Measurements from ENCODE around the gene AMBP. TPM values are rescaled to one million over a fixed set of nuclear protein-coding genes. Genes with fewer than 3 reads are reported as not detected.

AMBP gene
- total RNA-seq, 5 donors from 2014 or later (not counting 1 experiment from before 2014, with no cell fraction given), result 2.2 to 3.3 (median 3.0) TPM; not detected in 2

- H3K4me3 ChIP-seq (ENCODE audit: control insufficient read depth in 1 of 2, extremely low read depth in 1 of 2, low read length in 1 of 2), result no peak overlapping the region
- H3K27ac ChIP-seq (ENCODE audit: low read length), result no peak overlapping the region
- H3K36me3 ChIP-seq (ENCODE audit: control insufficient read depth in 2 of 2, extremely low read depth in 1 of 2, insufficient read depth in 1 of 2, low read length in 1 of 2), result no peaks in the 10 kb centered on the region
- Mint-ChIP-seq H3K36me3 (no peaks in the 10 kb centered on the region), H3K9me3 (no peaks in the 10 kb centered on the region), H3K27ac (no peak overlapping the region), H3K4me3 (no peak overlapping the region), H3K27me3 (peaks cover 16 to 19% of the 10 kb centered on the region in 2 donors), H3K4me1 (no peaks in the 10 kb centered on the region)
- ChIA-PET POLR2A (no interaction called here), CTCF (no interaction called here)
- H3K4me1 ChIP-seq (ENCODE audit: control insufficient read depth in 1 of 2, extremely low read depth in 1 of 2, insufficient read depth in 2 of 2, low read length in 2 of 2), result no peaks in the 10 kb centered on the region
- DNase-seq, result no peak
- H3K9me3 ChIP-seq, result no peaks in the 10 kb centered on the region
- ATAC-seq (replicated peaks in 1 of 4), result no peak
- WGBS (ENCODE audit: insufficient coverage), result 77% methylated on average over 2 of the region's 8 CpGs
- peaks cover 0 to 19% of the 10 kb centered on the region in 2 experiments for H3K27me3 ChIP-seq (replicated peaks in 1 of 2; ENCODE audit: control insufficient read depth in 2 of 2, extremely low read depth in 1 of 2, insufficient read depth in 2 of 2, low read length in 1 of 2)
Observed at GRCh38 chr9:114059047-114059803, 18.9 kb downstream of the AMBP start.

- DNase-seq (no peak), ATAC-seq (replicated peaks in 1 of 4) (no peak)
- Mint-ChIP-seq H3K4me3 (no peak overlapping the region), H3K9me3 (no peaks in the 10 kb centered on the region), H3K36me3 (no peaks in the 10 kb centered on the region), H3K4me1 (no peaks in the 10 kb centered on the region), H3K27ac (no peak overlapping the region), H3K27me3 (peaks cover 16 to 18% of the 10 kb centered on the region in 2 donors)
- Histone ChIP-seq H3K36me3 (ENCODE audit: control insufficient read depth in 2 of 2, extremely low read depth in 1 of 2, insufficient read depth in 1 of 2, low read length in 1 of 2) (no peaks in the 10 kb centered on the region), H3K27ac (ENCODE audit: low read length) (no peak overlapping the region), H3K9me3 (no peaks in the 10 kb centered on the region), H3K4me1 (ENCODE audit: control insufficient read depth in 1 of 2, extremely low read depth in 1 of 2, insufficient read depth in 2 of 2, low read length in 2 of 2) (no peaks in the 10 kb centered on the region), H3K4me3 (ENCODE audit: control insufficient read depth in 1 of 2, extremely low read depth in 1 of 2, low read length in 1 of 2) (no peak overlapping the region), H3K27me3 (replicated peaks in 1 of 2; ENCODE audit: control insufficient read depth in 2 of 2, extremely low read depth in 1 of 2, insufficient read depth in 2 of 2, low read length in 1 of 2) (peaks cover 0 to 19% of the 10 kb centered on the region in 2 experiments)
- ChIA-PET POLR2A (no interaction called here), CTCF (no interaction called here)
- 100% methylated on average over 1 of the region's 4 CpGs for WGBS (ENCODE audit: insufficient coverage)
Observed at GRCh38 chr9:114058688-114059046, 19.4 kb downstream of the AMBP start.

- Mint-ChIP-seq H3K36me3 (no peaks in the 10 kb centered on the region), H3K4me3 (no peak overlapping the region), H3K27me3 (peaks cover 6 to 9% of the 10 kb centered on the region in 2 donors), H3K27ac (no peak overlapping the region), H3K9me3 (no peaks in the 10 kb centered on the region), H3K4me1 (no peaks in the 10 kb centered on the region)
- Histone ChIP-seq H3K4me3 (ENCODE audit: control insufficient read depth in 1 of 2, extremely low read depth in 1 of 2, low read length in 1 of 2) (no peak overlapping the region), H3K9me3 (no peaks in the 10 kb centered on the region), H3K36me3 (ENCODE audit: control insufficient read depth in 2 of 2, extremely low read depth in 1 of 2, insufficient read depth in 1 of 2, low read length in 1 of 2) (no peaks in the 10 kb centered on the region), H3K4me1 (ENCODE audit: control insufficient read depth in 1 of 2, extremely low read depth in 1 of 2, insufficient read depth in 2 of 2, low read length in 2 of 2) (no peaks in the 10 kb centered on the region), H3K27ac (ENCODE audit: low read length) (no peak overlapping the region), H3K27me3 (replicated peaks in 1 of 2; ENCODE audit: control insufficient read depth in 2 of 2, extremely low read depth in 1 of 2, insufficient read depth in 2 of 2, low read length in 1 of 2) (peaks cover 0 to 13% of the 10 kb centered on the region in 2 experiments)
- CTCF ChIA-PET, result no interaction called here
- POLR2A ChIA-PET, result no interaction called here
- 17% methylated on average over 1 of the region's 7 CpGs for WGBS (ENCODE audit: insufficient coverage)
- no peak for ATAC-seq (replicated peaks in 1 of 4)
- DNase-seq, result no peak
Observed at GRCh38 chr9:114057161-114057885, 20.8 kb downstream of the AMBP start.

GRCh38 chr9:114056527-114056926, 21.6 kb downstream of the AMBP start:
- no peak for DNase-seq
- 86% methylated on average over 2 of the region's 5 CpGs for whole genome bisulfite sequencing (ENCODE audit: insufficient coverage)
- H3K27ac Mint-ChIP-seq, result no peak overlapping the region
- CTCF ChIA-PET, result no interaction called here
- no peaks in the 10 kb centered on the region for H3K4me1 Mint-ChIP-seq
- peaks cover 0 to 2% of the 10 kb centered on the region in 2 donors for H3K27me3 Mint-ChIP-seq
- Histone ChIP-seq H3K4me3 (ENCODE audit: control insufficient read depth in 1 of 2, extremely low read depth in 1 of 2, low read length in 1 of 2) (no peak overlapping the region), H3K4me1 (ENCODE audit: control insufficient read depth in 1 of 2, extremely low read depth in 1 of 2, insufficient read depth in 2 of 2, low read length in 2 of 2) (no peaks in the 10 kb centered on the region), H3K36me3 (ENCODE audit: control insufficient read depth in 2 of 2, extremely low read depth in 1 of 2, insufficient read depth in 1 of 2, low read length in 1 of 2) (no peaks in the 10 kb centered on the region), H3K27me3 (replicated peaks in 1 of 2; ENCODE audit: control insufficient read depth in 2 of 2, extremely low read depth in 1 of 2, insufficient read depth in 2 of 2, low read length in 1 of 2) (peaks cover 0 to 13% of the 10 kb centered on the region in 2 experiments), H3K9me3 (no peaks in the 10 kb centered on the region), H3K27ac (ENCODE audit: low read length) (no peak overlapping the region)
- no peaks in the 10 kb centered on the region for H3K9me3 Mint-ChIP-seq
- H3K4me3 Mint-ChIP-seq, result no peak overlapping the region
- H3K36me3 Mint-ChIP-seq, result no peaks in the 10 kb centered on the region
- ATAC-seq (replicated peaks in 1 of 4), result no peak
- POLR2A ChIA-PET, result no interaction called here

GRCh38 chr9:114055894-114056293, 22.2 kb downstream of the AMBP start:
- Histone ChIP-seq H3K27me3 (replicated peaks in 1 of 2; ENCODE audit: control insufficient read depth in 2 of 2, extremely low read depth in 1 of 2, insufficient read depth in 2 of 2, low read length in 1 of 2) (peaks cover 0 to 9% of the 10 kb centered on the region in 2 experiments), H3K4me3 (ENCODE audit: control insufficient read depth in 1 of 2, extremely low read depth in 1 of 2, low read length in 1 of 2) (no peak overlapping the region), H3K27ac (ENCODE audit: low read length) (no peak overlapping the region), H3K36me3 (ENCODE audit: control insufficient read depth in 2 of 2, extremely low read depth in 1 of 2, insufficient read depth in 1 of 2, low read length in 1 of 2) (no peaks in the 10 kb centered on the region), H3K9me3 (no peaks in the 10 kb centered on the region), H3K4me1 (ENCODE audit: control insufficient read depth in 1 of 2, extremely low read depth in 1 of 2, insufficient read depth in 2 of 2, low read length in 2 of 2) (no peaks in the 10 kb centered on the region)
- peaks cover 0 to 2% of the 10 kb centered on the region in 2 donors for H3K27me3 Mint-ChIP-seq
- H3K36me3 Mint-ChIP-seq, result no peaks in the 10 kb centered on the region
- no peak overlapping the region for H3K27ac Mint-ChIP-seq
- DNase-seq (no peak), ATAC-seq (replicated peaks in 1 of 4) (no peak)
- no peak overlapping the region for H3K4me3 Mint-ChIP-seq
- ChIA-PET POLR2A (no interaction called here), CTCF (interaction anchor here in 1 of 2 donors (0.6 kb wide), 1 partner anchor 52 kb away, joined by 7 read pairs; no protein-coding TSS in a partner anchor)
- no CpG with 5 or more reads among the region's 7 CpGs for WGBS (ENCODE audit: insufficient coverage)
- no peaks in the 10 kb centered on the region for H3K4me1 Mint-ChIP-seq
- H3K9me3 Mint-ChIP-seq, result no peaks in the 10 kb centered on the region

- DNase-seq, result peak in 1 of 35 experiments; percentile 16
- POLR2A ChIA-PET, result no interaction called here
Observed at GRCh38 chr9:114055061-114055460, 23.0 kb downstream of the AMBP start.

More at GRCh38 chr9:114055061-114055460, 23.0 kb downstream of the AMBP start:
- Mint-ChIP-seq H3K4me1 (no peaks in the 10 kb centered on the region), H3K4me3 (no peak overlapping the region), H3K27me3 (peaks cover 0 to 2% of the 10 kb centered on the region in 2 donors), H3K36me3 (peaks cover 4% of the 10 kb centered on the region), H3K27ac (no peak overlapping the region), H3K9me3 (no peaks in the 10 kb centered on the region)
- Histone ChIP-seq H3K4me3 (ENCODE audit: control insufficient read depth in 1 of 2, extremely low read depth in 1 of 2, low read length in 1 of 2) (no peak overlapping the region), H3K27me3 (replicated peaks in 1 of 2; ENCODE audit: control insufficient read depth in 2 of 2, extremely low read depth in 1 of 2, insufficient read depth in 2 of 2, low read length in 1 of 2) (peaks cover 0 to 4% of the 10 kb centered on the region in 2 experiments), H3K27ac (ENCODE audit: low read length) (no peak overlapping the region), H3K4me1 (ENCODE audit: control insufficient read depth in 1 of 2, extremely low read depth in 1 of 2, insufficient read depth in 2 of 2, low read length in 2 of 2) (no peaks in the 10 kb centered on the region), H3K36me3 (ENCODE audit: control insufficient read depth in 2 of 2, extremely low read depth in 1 of 2, insufficient read depth in 1 of 2, low read length in 1 of 2) (no peaks in the 10 kb centered on the region), H3K9me3 (no peaks in the 10 kb centered on the region)
- 90% methylated on average over 17 of the region's 18 CpGs for WGBS (ENCODE audit: insufficient coverage)
- CTCF ChIA-PET, result no interaction called here
- ATAC-seq (replicated peaks in 1 of 4), result no peak

Measured in T-cell (primary cell).